Dedifferentiated amniotic fluid mesenchymal stem cell (primary cell): Measurements from ENCODE around the gene DISP3.

ENCODE experiments used
- DNase-seq: peaks from one replicate; pipeline ENCODE4 v3.0.0-alpha.2; 2016; ENCODE audit errors: extremely low spot score

The DISP3 gene

GRCh38 chr1:11515368-11516300 is 36.7 kb downstream of the DISP3 start:
- DNase-seq: no peak

DNA sequence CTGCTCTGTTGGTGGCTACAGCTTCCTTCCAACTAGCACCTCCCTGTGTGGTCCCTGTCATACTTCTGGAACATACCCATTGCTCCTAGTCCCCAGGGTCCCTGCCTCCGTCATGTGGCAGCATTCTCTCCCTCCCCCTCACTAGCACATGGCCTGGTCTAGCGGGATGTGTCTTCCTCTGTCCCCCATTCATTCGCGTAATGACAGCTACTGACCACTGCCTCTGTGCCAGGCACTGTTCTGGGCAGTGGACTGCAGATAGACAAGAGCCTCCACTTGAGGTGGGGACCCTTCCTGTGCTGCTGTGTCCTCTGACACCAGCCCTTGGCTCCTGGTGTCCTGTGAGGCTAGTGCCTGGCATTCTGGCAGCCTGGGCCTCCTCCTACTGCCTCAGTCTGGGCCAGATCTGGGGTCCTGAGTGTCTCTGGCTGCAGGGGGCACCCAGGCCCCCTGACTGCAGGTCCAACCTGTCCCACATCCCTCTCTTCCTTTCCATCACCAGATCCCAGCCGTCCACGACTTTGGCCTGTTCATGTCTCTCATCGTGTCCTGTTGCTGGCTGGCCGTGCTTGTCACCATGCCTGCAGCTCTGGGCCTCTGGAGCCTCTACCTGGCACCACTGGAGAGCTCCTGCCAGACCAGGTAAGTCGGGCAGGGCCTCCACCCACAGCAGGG is 38.1 kb downstream of the DISP3 start:
- no peak for DNase-seq

- DNase-seq: no peak
These were observed 39.2 kb downstream of the DISP3 start for GRCh38 chr1:11518016-11518701.

GRCh38 chr1:11518791-11519628 is 40.1 kb downstream of the DISP3 start:
- DNase-seq: no peak

DNA sequence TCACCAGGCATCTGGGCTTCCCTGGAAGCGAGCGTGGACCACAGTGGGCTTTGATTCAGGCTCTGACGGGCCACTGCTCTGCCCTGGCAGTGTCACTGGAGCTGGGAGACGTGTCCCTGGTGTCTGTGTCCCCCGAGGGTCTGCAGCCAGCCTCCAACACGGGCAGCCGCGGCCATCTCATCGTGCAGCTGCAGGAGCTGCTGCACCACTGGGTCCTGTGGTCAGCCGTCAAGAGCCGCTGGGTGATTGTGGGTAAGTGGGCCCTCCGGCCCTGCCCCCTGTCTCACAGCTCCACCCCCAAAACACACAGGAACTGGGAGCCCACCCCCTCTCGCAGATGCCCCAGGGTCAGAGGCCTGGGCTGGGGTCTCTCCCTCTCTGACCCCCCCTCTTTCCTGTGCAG is 40.7 kb downstream of the DISP3 start:
- no peak for DNase-seq

GRCh38 chr1:11520531-11521233 is 41.7 kb downstream of the DISP3 start:
- DNase-seq: no peak

GRCh38 chr1:11521582-11522399 is 42.8 kb downstream of the DISP3 start:
- no peak for DNase-seq

- no peak for DNase-seq
These were observed 43.7 kb downstream of the DISP3 start for GRCh38 chr1:11522400-11523235.

DNA sequence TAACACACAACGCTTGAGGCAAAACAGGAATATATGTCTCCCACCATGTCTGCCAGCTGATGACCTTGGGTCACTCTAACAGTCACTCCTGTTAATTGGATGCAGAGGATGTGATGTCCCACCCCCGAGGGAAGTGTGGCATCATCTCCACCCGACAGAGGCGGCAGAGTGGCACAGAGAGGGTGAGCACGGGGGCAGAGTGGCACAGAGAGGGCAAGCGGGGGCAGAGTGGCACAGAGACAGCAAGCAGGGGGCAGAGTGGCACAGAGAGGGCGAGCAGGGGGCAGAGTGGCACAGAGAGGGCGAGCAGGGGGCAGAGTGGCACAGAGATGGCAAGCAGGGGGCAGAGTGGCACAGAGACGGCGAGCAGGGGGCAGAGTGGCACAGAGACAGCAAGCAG is 44.3 kb downstream of the DISP3 start:
- DNase-seq: no peak

DNA sequence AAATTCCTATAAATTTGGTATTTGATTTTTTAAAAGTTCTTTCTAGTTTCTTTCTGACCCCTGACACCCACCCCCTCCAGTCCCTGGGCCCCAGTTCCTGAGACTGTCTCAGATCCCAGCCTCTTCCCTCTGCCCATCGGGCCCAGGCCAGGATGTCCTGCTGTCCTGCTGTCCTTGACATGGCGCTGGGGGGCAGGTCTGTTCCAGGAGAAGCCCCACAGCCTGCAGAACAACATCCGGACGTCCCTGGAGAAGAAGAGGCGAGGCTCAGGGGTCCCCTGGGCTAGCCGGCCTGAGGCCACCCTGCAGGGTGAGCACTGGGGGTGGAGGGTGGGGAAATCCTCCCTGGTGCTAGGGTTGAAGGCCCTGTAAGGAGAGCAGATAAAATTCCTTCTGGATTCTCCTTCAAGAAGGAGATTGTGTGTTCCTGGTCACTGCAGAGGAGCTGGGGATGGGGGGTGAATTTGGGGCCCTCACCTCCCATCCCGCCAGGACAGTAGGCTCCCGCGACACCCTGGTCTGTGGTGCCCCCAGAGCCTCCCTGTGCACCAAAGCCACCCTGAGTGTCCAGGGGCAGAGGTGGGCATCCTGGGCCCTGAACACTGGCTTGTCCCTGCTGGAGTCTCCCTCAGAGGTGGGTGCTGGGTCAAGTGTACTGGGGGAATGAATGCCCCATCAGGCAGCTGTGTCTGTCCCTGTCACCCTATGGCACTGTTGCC is 45.0 kb downstream of the DISP3 start:
- no peak for DNase-seq

- no peak for DNase-seq
These were observed 45.7 kb downstream of the DISP3 start for GRCh38 chr1:11524465-11525150.

GRCh38 chr1:11525151-11525505 is 46.2 kb downstream of the DISP3 start:
- DNase-seq: no peak

GRCh38 chr1:11525516-11525915 is 46.6 kb downstream of the DISP3 start:
- DNase-seq: no peak

- DNase-seq: no peak
These were observed 47.3 kb downstream of the DISP3 start for GRCh38 chr1:11526071-11526895.

DNA sequence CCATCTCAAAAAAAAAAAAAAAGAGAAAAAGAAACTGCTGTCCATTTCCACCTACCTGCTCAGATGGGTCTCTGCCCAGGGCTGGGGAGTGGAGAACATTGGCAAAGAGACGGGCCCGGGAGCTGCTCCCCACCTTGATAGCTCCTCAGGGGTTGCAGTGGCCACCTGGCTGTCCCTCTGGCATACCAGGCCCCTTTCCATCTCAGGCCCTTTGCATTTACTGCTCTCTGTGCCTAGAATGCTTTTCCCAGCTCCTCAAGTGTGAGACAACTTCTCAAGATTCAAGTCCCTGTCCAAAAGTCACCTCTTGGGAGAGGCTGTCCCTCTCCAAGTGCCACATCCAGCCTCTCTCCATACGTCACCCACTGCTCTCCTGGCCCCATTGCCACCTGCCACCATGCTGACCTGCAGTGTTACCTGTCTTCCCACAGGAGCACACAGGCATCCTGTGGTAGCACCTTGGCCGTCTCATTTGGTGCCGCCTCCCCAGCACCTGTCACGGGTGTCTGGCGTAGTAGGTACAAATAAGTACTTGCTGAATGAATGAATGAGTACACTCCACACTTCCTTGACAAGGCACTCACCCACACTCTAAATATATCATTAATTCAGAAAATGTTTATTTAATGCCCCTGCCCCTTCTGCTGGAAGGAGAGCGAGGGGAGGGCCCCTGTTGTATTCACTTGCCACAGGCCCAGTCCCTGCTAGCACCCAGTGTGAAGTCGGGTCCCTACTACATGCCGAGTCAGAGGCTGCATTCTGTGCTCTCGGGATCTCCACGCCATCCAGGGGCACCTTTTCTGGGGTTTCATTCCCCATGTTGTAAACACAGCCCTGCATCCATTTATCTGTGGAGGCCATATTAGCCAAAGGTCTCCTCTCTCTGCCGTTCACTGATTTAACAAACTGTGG is 48.8 kb downstream of the DISP3 start:
- no peak for DNase-seq
